Osteoblast (primary cell): ENCODE measurements around the gene FAF2. TPM values are rescaled to one million over a fixed set of nuclear protein-coding genes. Genes with fewer than 3 reads are reported as not detected.

Experiments
- DNase-seq: peaks from one replicate; pipeline ENCODE4 v3.0.0; 2011; ENCODE audit warnings: low spot score, mixed read lengths; ENCODE audit not compliant: insufficient read length; ENCODE audit errors: missing footprints
- H2AFZ ChIP-seq: 2 replicates; pipeline ENCODE4 v1.6.0; 2011; ENCODE audit warnings: mild to moderate bottlenecking, low read length
- H3K27ac ChIP-seq: 2 replicates; pipeline ENCODE4 v1.5.1; 2011; ENCODE audit warnings: mild to moderate bottlenecking, low read depth, low read length, moderate library complexity
- H3K27me3 ChIP-seq: 2 replicates; pipeline ENCODE4 v1.6.0; 2012; ENCODE audit warnings: mild to moderate bottlenecking, control low read depth, inconsistent platforms, low read length, moderate library complexity; ENCODE audit not compliant: insufficient read depth
- H3K36me3 ChIP-seq: 2 replicates; pipeline ENCODE4 v1.5.1; 2011; ENCODE audit warnings: mild to moderate bottlenecking, low read length, control low read depth, moderate library complexity; ENCODE audit not compliant: insufficient read depth
- H3K4me1 ChIP-seq: 2 replicates; pipeline ENCODE4 v1.5.1; 2011; ENCODE audit warnings: mild to moderate bottlenecking, low read length, control low read depth, moderate library complexity; ENCODE audit not compliant: insufficient read depth
- H3K4me2 ChIP-seq: 2 replicates; pipeline ENCODE4 v1.6.0; 2011; ENCODE audit warnings: mild to moderate bottlenecking, low read length; ENCODE audit not compliant: insufficient read depth
- H3K4me3 ChIP-seq: fragments of 200-600 bp; sonication (generic); 3 replicates; pipeline ENCODE4 v1.5.1; 2012; ENCODE audit warnings: mild to moderate bottlenecking, low read length, inconsistent platforms; ENCODE audit not compliant: insufficient read depth
- H3K79me2 ChIP-seq: 2 replicates; pipeline ENCODE4 v1.6.0; 2012; ENCODE audit warnings: mild to moderate bottlenecking, low read length, control low read depth, inconsistent platforms; ENCODE audit not compliant: insufficient read depth
- H3K9me3 ChIP-seq: 2 replicates; pipeline ENCODE4 v1.5.1; 2011; ENCODE audit warnings: low read depth, low read length, control low read depth
- H4K20me1 ChIP-seq: 2 replicates; pipeline ENCODE4 v1.6.0; 2012; ENCODE audit warnings: mild to moderate bottlenecking, low read length, control low read depth; ENCODE audit not compliant: insufficient read depth
- total RNA-seq: library from RNA; depleted of rRNA; stranded (reverse); fragments of >200 nt; gene quantifications from 2 replicates; pipeline ENCODE4 v1.2.3, GENCODE V29; 2012
- TF ChIP-seq, protein P1 (sequence below): IDR thresholded peaks from 2 replicates; pipeline ENCODE4 v1.5.1; 2011; ENCODE audit warnings: mild to moderate bottlenecking, low read depth, low read length, moderate library complexity; ENCODE audit errors: extremely low read depth

The FAF2 gene
- total RNA-seq, 1 donor: 40.2 TPM

- no peaks in the 10 kb centered on the region for H3K27me3 ChIP-seq
- H3K4me3 ChIP-seq: no peak overlapping the region
- TF ChIP-seq, protein P1, sequence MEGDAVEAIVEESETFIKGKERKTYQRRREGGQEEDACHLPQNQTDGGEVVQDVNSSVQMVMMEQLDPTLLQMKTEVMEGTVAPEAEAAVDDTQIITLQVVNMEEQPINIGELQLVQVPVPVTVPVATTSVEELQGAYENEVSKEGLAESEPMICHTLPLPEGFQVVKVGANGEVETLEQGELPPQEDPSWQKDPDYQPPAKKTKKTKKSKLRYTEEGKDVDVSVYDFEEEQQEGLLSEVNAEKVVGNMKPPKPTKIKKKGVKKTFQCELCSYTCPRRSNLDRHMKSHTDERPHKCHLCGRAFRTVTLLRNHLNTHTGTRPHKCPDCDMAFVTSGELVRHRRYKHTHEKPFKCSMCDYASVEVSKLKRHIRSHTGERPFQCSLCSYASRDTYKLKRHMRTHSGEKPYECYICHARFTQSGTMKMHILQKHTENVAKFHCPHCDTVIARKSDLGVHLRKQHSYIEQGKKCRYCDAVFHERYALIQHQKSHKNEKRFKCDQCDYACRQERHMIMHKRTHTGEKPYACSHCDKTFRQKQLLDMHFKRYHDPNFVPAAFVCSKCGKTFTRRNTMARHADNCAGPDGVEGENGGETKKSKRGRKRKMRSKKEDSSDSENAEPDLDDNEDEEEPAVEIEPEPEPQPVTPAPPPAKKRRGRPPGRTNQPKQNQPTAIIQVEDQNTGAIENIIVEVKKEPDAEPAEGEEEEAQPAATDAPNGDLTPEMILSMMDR: no peak
- no peaks in the 10 kb centered on the region for H3K4me1 ChIP-seq
- H3K27ac ChIP-seq: no peak overlapping the region
- H3K79me2 ChIP-seq: no peaks in the 10 kb centered on the region
- H3K9me3 ChIP-seq: no peaks in the 10 kb centered on the region
- H4K20me1 ChIP-seq: no peaks in the 10 kb centered on the region
- peaks cover 19% of the 10 kb centered on the region for H3K36me3 ChIP-seq
- no peak overlapping the region for H3K4me2 ChIP-seq
- DNase-seq: no peak
- no peak overlapping the region for H2AFZ ChIP-seq
Observed at GRCh38 chr5:176524987-176525386, 76.8 kb downstream of the FAF2 start.

DNA sequence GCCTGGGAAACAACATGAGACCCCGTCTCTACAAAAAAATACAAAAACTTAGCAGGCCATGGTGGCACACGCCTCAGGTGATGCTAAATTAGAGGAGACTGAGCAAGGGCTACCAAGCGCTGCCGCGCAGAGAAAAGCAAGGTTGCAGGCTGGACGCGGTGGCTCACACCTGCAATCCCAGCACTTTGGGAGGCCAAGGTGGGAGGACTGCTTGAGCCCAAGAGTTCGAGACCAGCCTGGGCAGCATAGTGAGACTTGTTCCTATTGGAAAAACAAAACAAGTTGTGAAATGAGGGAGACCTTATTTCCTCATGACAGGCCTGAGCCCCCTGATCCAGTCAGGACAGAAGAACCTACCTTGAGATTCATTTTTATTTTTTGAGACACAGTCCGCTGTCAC, 77.5 kb downstream of the FAF2 start:
- no peaks in the 10 kb centered on the region for H4K20me1 ChIP-seq
- H3K36me3 ChIP-seq: peaks cover 19% of the 10 kb centered on the region
- H2AFZ ChIP-seq: no peak overlapping the region
- no peak for DNase-seq
- H3K27me3 ChIP-seq: no peaks in the 10 kb centered on the region
- H3K4me1 ChIP-seq: no peaks in the 10 kb centered on the region
- TF ChIP-seq, protein P1: no peak
- no peaks in the 10 kb centered on the region for H3K79me2 ChIP-seq
- no peak overlapping the region for H3K4me3 ChIP-seq
- H3K4me2 ChIP-seq: no peak overlapping the region
- H3K9me3 ChIP-seq: no peaks in the 10 kb centered on the region
- no peak overlapping the region for H3K27ac ChIP-seq

DNA sequence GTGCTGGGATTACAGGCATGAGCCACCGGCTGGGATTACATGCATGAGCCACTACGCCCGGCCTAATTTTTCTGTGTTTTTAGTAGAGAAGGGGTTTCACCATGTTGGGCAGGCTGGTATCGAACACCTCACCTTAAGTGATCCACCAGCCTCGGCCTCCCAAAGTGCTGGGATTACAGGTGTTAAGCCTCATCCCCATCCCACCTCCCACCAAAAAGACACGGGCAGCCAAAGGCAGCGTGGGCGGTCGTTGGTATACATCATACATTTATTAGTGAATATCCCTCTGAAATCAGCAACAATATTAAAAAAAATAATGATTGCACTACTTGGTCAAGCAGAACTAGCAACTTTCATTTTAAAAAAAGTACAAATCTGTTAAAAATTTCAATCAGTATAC, 78.3 kb downstream of the FAF2 start:
- Histone ChIP-seq H3K9me3 (no peaks in the 10 kb centered on the region), H3K4me2 (no peak overlapping the region), H3K36me3 (peaks cover 25% of the 10 kb centered on the region), H3K27ac (no peak overlapping the region), H3K79me2 (no peaks in the 10 kb centered on the region), H2AFZ (no peak overlapping the region), H3K27me3 (no peaks in the 10 kb centered on the region), H4K20me1 (peaks cover 1% of the 10 kb centered on the region), H3K4me1 (peaks cover 3% of the 10 kb centered on the region), H3K4me3 (no peak overlapping the region)
- DNase-seq: no peak
- TF ChIP-seq, protein P1: no peak

- H3K79me2 ChIP-seq: peaks cover 5% of the 10 kb centered on the region
- no peaks in the 10 kb centered on the region for H3K9me3 ChIP-seq
- no peaks in the 10 kb centered on the region for H3K27me3 ChIP-seq
- no peak for DNase-seq
- H3K4me3 ChIP-seq: no peak overlapping the region
- peaks cover 28% of the 10 kb centered on the region for H3K36me3 ChIP-seq
- H3K27ac ChIP-seq: no peak overlapping the region
- H3K4me1 ChIP-seq: peaks cover 4% of the 10 kb centered on the region
- peaks cover 6% of the 10 kb centered on the region for H4K20me1 ChIP-seq
- TF ChIP-seq, protein P1: no peak
- H3K4me2 ChIP-seq: no peak overlapping the region
- H2AFZ ChIP-seq: no peak overlapping the region
Observed at GRCh38 chr5:176527246-176528222, 79.3 kb downstream of the FAF2 start.
